Ascending aorta (tissue), 2 donors: Measurements from ENCODE around the gene TMEM200A. TPM values are rescaled to one million over a fixed set of nuclear protein-coding genes. Genes with fewer than 3 reads are reported as not detected.

Source experiments
- DNase-seq, 2 donors: peaks; one replicate each; pipeline ENCODE4 v3.0.0-alpha.2; 2019; ENCODE audit warnings: low spot score in 2 of 2
- H3K27ac ChIP-seq, 2 donors: fragments of 200-600 bp; sonication (generic); one replicate each; pipeline ENCODE4 v1.5.1; 2016 to 2017; ENCODE audit warnings: mild to moderate bottlenecking in 1 of 2
- H3K27me3 ChIP-seq: fragments of 200-600 bp; sonication (generic); one replicate; pipeline ENCODE4 v1.5.1; 2017
- H3K36me3 ChIP-seq, 2 donors: fragments of 200-600 bp; sonication (generic); one replicate each; pipeline ENCODE4 v1.5.1; 2016
- H3K4me1 ChIP-seq, 2 donors: fragments of 200-600 bp; sonication (generic); one replicate each; pipeline ENCODE4 v1.5.1; 2016 to 2017; ENCODE audit warnings: mild to moderate bottlenecking in 1 of 2
- H3K4me3 ChIP-seq, 2 donors: fragments of 200-600 bp; sonication (generic); one replicate each; pipeline ENCODE4 v1.5.1; 2016 to 2017; ENCODE audit warnings: mild to moderate bottlenecking in 1 of 2
- H3K9me3 ChIP-seq, 2 donors: fragments of 200-600 bp; sonication (generic); one replicate each; pipeline ENCODE4 v1.5.1; 2016
- intact Hi-C: fragments of 100-400 bp; cut with DNase I; formaldehyde crosslinking; loops from one replicate; pipeline ENCODE4 v1.15.1; 2023
- total RNA-seq: library from RNA; depleted of rRNA; stranded (reverse); fragments of >200 nt; gene quantifications from one replicate; pipeline ENCODE4 v1.1.0, GENCODE V29; 2016
- TF ChIP-seq, protein P1 (sequence below), 3 experiments: fragments of 200-600 bp in 2 of 3; fragments of 450-650 bp in 1 of 3; sonication (generic) in 2 of 3; IDR thresholded peaks; one replicate each; pipeline ENCODE4 v1.5.1; 2016 to 2019; ENCODE audit warnings: antibody characterized with exemption in 3 of 3, mild to moderate bottlenecking in 1 of 3, moderate library complexity in 1 of 3

The TMEM200A gene
- 3.6 TPM for total RNA-seq

DNA sequence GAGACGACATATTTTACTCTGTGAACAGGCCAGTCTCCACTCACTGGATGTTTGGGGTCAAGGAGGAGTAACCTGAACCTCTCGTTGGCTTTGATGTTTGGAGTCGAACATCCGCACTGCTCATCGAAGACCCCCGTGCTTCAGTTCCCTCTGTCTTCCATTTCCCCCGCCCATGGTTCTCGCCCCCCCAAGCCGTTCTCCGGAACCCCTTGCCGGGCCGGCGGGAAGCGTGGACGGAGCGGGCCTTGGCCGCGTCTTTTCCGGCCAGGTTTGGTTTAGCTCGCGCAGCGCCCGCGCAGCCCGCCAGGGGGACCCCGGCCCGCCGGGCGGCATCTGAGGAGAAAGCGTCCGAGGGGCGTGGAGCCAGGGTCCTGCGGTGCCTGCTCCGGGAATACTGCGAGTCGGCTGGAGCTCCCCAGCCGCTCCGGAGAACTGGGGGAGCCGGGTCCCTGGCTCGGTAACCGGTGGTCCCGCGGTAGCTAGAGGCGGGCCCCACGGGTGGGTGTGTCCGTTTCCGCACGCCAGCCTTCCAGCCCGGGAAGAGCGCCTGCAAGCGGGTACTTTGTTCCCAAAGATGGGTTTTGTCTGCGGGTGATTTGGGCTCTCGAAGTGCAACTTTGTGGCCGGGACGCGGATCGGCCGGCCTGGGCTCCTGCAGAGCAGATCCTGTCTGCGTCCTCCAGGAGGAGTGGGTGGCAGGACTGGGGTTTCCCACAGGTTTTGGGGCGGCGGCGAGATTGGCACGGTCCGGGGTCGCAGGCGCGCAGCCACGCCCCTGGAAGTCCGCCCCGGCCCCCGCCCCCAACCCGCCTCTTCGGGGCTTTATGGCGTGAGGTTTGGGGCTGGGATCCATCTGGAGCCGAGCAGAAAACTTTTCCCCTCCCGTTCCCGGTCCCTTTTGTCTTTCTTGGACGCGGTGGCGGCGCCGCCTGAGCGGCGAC lies at the start of gene TMEM200A:
Gene TMEM200A, plus strand, starts transcription at position 852 of the 941 bp plus-strand sequence. CDS start 74,406 bp downstream, outside the sequence.
- Histone ChIP-seq H3K9me3 (no peaks in the 10 kb centered on the region), H3K27ac (peak within 1 kb of the TSS; percentile 3 to 53), H3K36me3 (no peaks in the 10 kb centered on the region), H3K4me1 (peaks cover 0 to 3% of the 10 kb centered on the region in 2 donors), H3K27me3 (no peaks in the 10 kb centered on the region), H3K4me3 (peak within 1 kb of the TSS; percentile 60 to 69)
- DNase-seq, result no peak
- TF ChIP-seq, protein P1, sequence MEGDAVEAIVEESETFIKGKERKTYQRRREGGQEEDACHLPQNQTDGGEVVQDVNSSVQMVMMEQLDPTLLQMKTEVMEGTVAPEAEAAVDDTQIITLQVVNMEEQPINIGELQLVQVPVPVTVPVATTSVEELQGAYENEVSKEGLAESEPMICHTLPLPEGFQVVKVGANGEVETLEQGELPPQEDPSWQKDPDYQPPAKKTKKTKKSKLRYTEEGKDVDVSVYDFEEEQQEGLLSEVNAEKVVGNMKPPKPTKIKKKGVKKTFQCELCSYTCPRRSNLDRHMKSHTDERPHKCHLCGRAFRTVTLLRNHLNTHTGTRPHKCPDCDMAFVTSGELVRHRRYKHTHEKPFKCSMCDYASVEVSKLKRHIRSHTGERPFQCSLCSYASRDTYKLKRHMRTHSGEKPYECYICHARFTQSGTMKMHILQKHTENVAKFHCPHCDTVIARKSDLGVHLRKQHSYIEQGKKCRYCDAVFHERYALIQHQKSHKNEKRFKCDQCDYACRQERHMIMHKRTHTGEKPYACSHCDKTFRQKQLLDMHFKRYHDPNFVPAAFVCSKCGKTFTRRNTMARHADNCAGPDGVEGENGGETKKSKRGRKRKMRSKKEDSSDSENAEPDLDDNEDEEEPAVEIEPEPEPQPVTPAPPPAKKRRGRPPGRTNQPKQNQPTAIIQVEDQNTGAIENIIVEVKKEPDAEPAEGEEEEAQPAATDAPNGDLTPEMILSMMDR (IDR thresholded peaks at IDR 0.05), result peak; percentile 30 to 54 (median 47)
- intact Hi-C loops, result no loop called here

DNA sequence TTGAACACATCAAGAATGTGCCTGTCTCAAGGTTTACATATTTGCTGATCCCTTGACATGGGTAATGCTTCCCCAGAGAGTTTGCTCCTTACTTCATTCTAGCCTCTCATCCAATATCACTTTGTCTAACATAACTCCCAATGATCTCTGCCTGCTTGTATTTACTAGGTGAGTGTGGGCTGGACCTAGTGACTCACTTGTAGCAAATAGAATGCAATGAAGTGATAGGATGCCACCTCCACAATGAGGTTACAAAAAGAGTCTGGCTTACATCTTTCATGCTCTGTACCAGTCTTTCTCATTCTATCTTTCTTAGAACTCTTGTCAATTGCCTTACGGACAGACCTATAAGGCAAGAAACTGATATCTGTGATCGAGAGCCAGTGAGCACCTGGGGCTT lies 44.9 kb upstream of the TMEM200A start:
- TF ChIP-seq, protein P1 (IDR thresholded peaks at IDR 0.05), result no peak
- DNase-seq, result no peak
- intact Hi-C loops, result loop anchor here (10.0 kb wide), 1 partner anchor 524 kb away; no protein-coding TSS in a partner anchor
- H3K27ac ChIP-seq, result no peak overlapping the region
- no peaks in the 10 kb centered on the region for H3K27me3 ChIP-seq
- no peaks in the 10 kb centered on the region for H3K9me3 ChIP-seq
- no peaks in the 10 kb centered on the region for H3K36me3 ChIP-seq
- H3K4me1 ChIP-seq, result no peaks in the 10 kb centered on the region
- H3K4me3 ChIP-seq, result no peak overlapping the region

DNA sequence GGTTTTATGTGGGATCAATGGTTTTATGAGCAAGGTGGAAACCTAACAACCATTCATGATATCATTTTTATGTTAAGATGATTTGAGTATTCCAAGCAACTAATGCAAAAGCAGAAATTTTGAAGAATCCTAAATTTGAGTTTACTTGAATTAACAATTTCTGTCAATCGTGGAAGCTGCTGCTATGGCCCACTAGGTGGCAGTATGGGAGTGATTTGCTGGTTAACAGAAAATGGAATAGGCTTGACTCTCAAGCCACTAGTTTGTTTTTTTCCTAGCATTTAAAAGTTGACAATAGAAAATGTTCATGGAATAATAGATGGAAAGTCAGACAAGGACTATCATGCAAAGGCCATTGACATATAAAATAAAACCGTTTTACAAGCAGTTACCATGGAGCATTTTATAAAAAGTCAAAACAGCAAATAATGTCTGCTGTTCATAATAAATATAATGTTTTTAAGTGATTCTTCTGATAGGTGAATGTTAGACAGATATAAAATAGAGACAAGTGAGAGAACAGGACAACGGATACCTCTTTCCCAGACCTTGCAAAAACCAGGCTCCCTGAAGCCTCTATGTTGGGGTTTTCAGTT lies 43.0 kb upstream of the TMEM200A start:
- intact Hi-C loops, result loop anchor here (2.0 to 10.0 kb wide), 3 partner anchors 376 to 548 kb away; no protein-coding TSS in a partner anchor
- TF ChIP-seq, protein P1 (IDR thresholded peaks at IDR 0.05), result peak; percentile 51 to 83 (median 75)
- peak in 1 of 2 donors; percentile 63 for DNase-seq

DNA sequence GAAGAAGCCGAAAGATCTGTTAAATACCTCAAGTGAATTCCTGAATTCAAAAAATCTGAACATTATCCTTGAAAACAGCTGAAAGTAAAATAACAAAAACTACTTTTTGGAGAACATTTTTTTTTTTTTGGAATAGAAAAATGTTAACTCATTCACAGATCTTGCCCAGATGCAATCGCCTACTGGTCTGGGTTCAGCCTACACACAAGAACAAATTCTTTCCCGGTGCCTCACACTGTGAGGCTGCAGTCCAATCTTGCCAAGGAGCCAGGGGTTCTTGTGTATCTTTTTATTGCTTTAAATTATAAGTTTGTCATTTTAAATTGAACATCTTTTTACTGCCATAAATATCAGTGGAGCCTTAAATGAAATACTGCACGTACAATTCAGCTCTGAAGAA lies 41.2 kb upstream of the TMEM200A start:
- DNase-seq, result no peak
- H3K27ac ChIP-seq, result no peak overlapping the region
- no peaks in the 10 kb centered on the region for H3K36me3 ChIP-seq
- TF ChIP-seq, protein P1 (IDR thresholded peaks at IDR 0.05), result no peak
- no peaks in the 10 kb centered on the region for H3K27me3 ChIP-seq
- no peak overlapping the region for H3K4me3 ChIP-seq
- intact Hi-C loops, result loop anchor here (10.0 kb wide), 1 partner anchor 520 kb away; no protein-coding TSS in a partner anchor
- no peaks in the 10 kb centered on the region for H3K9me3 ChIP-seq
- no peaks in the 10 kb centered on the region for H3K4me1 ChIP-seq

More for the DNA sequence above, 43.0 kb upstream of the TMEM200A start:
- Histone ChIP-seq H3K27ac (no peak overlapping the region), H3K27me3 (no peaks in the 10 kb centered on the region), H3K9me3 (no peaks in the 10 kb centered on the region), H3K4me1 (no peaks in the 10 kb centered on the region), H3K4me3 (no peak overlapping the region), H3K36me3 (no peaks in the 10 kb centered on the region)

DNA sequence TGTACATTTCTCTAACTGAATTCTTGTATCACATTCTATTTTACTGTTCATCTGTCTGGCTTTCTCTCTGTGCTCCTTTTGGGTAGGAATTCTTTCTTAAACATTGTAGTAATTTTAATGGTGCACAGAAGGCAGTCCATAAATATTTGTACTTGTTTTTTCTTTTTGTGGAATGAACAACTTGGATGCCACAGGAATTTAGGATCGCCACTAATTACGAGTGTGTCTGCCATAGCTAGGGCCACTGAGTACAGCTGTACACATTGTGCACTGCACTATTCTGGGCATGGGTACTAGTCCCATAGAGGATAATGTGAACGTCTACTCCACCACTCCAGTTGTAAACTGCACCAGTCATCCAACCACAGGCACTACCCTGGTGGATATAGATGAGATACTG lies 39.3 kb upstream of the TMEM200A start:
- H3K36me3 ChIP-seq, result no peaks in the 10 kb centered on the region
- DNase-seq, result no peak
- H3K27me3 ChIP-seq, result no peaks in the 10 kb centered on the region
- H3K4me3 ChIP-seq, result no peak overlapping the region
- H3K9me3 ChIP-seq, result no peaks in the 10 kb centered on the region
- TF ChIP-seq, protein P1 (IDR thresholded peaks at IDR 0.05), result no peak
- intact Hi-C loops, result loop anchor here (10.0 kb wide), 1 partner anchor 518 kb away; no protein-coding TSS in a partner anchor
- H3K27ac ChIP-seq, result no peak overlapping the region
- H3K4me1 ChIP-seq, result no peaks in the 10 kb centered on the region
